CD4-positive, alpha-beta memory T cell (primary cell): ENCODE measurements around the gene SGK1. TPM values are rescaled to one million over a fixed set of nuclear protein-coding genes. Genes with fewer than 3 reads are reported as not detected.

Experiments used
- CTCF ChIA-PET: fragments of 350-600 bp; sonication (Branson Sonifier 250); formaldehyde crosslinking; loops from one replicate; lab custom pipeline; 2021; ENCODE audit warnings: inconsistent platforms; ENCODE audit not compliant: partially characterized antibody; lab: Charles Lee
- POLR2A ChIA-PET: fragments of 350-600 bp; sonication (Branson Sonifier 250); formaldehyde crosslinking; loops from one replicate; lab custom pipeline; 2021; ENCODE audit not compliant: partially characterized antibody; lab: Charles Lee
- DNase-seq, 5 donors: peaks; one replicate each; pipeline versions ENCODE4 v3.0.0 to v3.0.0-alpha.2; 2020 to 2022; ENCODE audit warnings: mixed read lengths in 1 of 5
- H3K27ac ChIP-seq: one replicate; pipeline ENCODE4 v1.7.0; 2013; ENCODE audit warnings: low read depth, low read length
- H3K27me3 ChIP-seq: 2 replicates; pipeline ENCODE4 v1.7.0; 2013; ENCODE audit warnings: mild to moderate bottlenecking, low read length, moderate library complexity; ENCODE audit not compliant: insufficient read depth
- H3K36me3 ChIP-seq: 2 replicates; pipeline ENCODE4 v1.7.0; 2013; ENCODE audit warnings: mild to moderate bottlenecking, low read length, moderate library complexity; ENCODE audit not compliant: insufficient read depth
- H3K4me1 ChIP-seq: 2 replicates; pipeline ENCODE4 v1.7.0; 2013; ENCODE audit warnings: mild to moderate bottlenecking, low read length, moderate library complexity; ENCODE audit not compliant: insufficient read depth
- H3K4me3 ChIP-seq, 2 donors: one replicate each; pipeline ENCODE4 v1.7.0; 2013; ENCODE audit warnings: low read length in 2 of 2, mild to moderate bottlenecking in 1 of 2
- H3K9me3 ChIP-seq, 2 donors: one replicate each; pipeline ENCODE4 v1.7.0; 2013; ENCODE audit warnings: low read length in 2 of 2, control low read depth in 1 of 2; ENCODE audit not compliant: control insufficient read depth in 1 of 2
- H3K27ac Mint-ChIP-seq, 7 donors: one replicate each; pipeline ENCODE4 v1.8.0; 2020 to 2021; ENCODE audit warnings: mixed read lengths in 7 of 7, mild to moderate bottlenecking in 6 of 7, inconsistent platforms in 3 of 7, moderate library complexity in 3 of 7
- H3K27me3 Mint-ChIP-seq, 2 donors: one replicate each; pipeline ENCODE4 v1.8.0; 2020 to 2021; ENCODE audit warnings: mixed read lengths in 2 of 2
- H3K36me3 Mint-ChIP-seq, 2 donors: one replicate each; pipeline ENCODE4 v1.8.0; 2020 to 2021; ENCODE audit warnings: mixed read lengths in 2 of 2, inconsistent platforms in 1 of 2, mild to moderate bottlenecking in 1 of 2
- H3K4me1 Mint-ChIP-seq, 4 donors: one replicate each; pipeline ENCODE4 v1.8.0; 2020 to 2021; ENCODE audit warnings: mixed read lengths in 4 of 4, mild to moderate bottlenecking in 1 of 4
- H3K4me3 Mint-ChIP-seq, 8 donors: one replicate each; pipeline ENCODE4 v1.8.0; 2020 to 2021; ENCODE audit warnings: mixed read lengths in 8 of 8, mild to moderate bottlenecking in 7 of 8, moderate library complexity in 6 of 8, inconsistent platforms in 3 of 8
- H3K9me3 Mint-ChIP-seq, 8 donors: one replicate each; pipeline ENCODE4 v1.8.0; 2020 to 2021; ENCODE audit warnings: mixed read lengths in 8 of 8, mild to moderate bottlenecking in 5 of 8, inconsistent platforms in 3 of 8, moderate library complexity in 1 of 8
- intact Hi-C: fragments of 100-400 bp; cut with micrococcal nuclease; formaldehyde crosslinking; loops from one replicate; pipeline ENCODE4 v1.15.1; 2023
- polyA plus RNA-seq, 2 donors: library from polyadenylated mRNA; unstranded; fragments of 300-500 nt; fragmentation: Illumina TruSeq; gene quantifications; one replicate each; pipeline ENCODE4 v1.2.3, GENCODE V29; 2021
- total RNA-seq, 2 experiments: library from RNA; stranded (reverse); gene quantifications; one replicate each; pipeline ENCODE4 v1.2.3, GENCODE V29; 2021

Gene SGK1
- total and polyA plus RNA-seq, 4 experiments from 2014 or later, result 5.8 to 46.9 (median 15.1) TPM

DNA sequence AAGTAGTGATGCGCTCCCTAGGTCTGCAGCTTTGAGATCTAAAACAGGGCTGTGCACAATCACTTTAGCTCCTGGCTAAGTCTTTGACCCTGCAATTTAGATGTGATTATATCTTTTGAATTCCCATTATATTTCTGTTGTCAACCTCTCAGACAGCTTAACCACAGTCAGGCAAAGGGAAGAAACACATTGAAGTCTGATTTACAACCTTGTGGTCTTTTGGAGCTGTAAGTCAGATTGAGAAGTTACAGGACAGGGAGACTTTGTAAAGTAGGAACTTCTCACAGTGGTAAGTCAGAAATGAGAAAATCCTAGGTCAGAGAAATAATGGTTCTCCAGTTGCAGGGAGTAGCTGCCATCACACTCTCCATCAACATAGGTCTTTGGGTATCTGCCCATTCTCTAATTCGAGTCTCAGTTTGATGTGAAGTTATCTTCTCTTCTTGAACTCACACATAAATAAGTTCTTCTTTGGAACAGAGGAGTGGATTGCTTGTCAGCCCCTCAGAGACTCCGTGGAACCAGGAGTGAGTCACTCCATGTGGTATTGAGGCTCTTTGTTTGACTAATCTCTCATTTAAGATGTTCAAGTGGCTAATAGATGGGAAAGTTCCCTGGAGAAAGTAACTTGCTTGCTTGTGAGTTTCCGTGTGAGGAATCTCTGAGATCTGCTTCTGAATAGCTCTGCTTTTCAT lies 35.0 kb upstream of the SGK1 start:
- H3K27ac ChIP-seq, result no peak overlapping the region
- H3K4me1 Mint-ChIP-seq, result peaks cover 14 to 27% (median 16%) of the 10 kb centered on the region in 4 donors
- CTCF ChIA-PET, result interaction anchor here (0.9 to 2.7 kb wide), 3 partner anchors 12 to 288 kb away, joined by 3 to 9 read pairs (median 4); no protein-coding TSS in a partner anchor
- no peak overlapping the region for H3K4me3 ChIP-seq
- POLR2A ChIA-PET, result no interaction called here
- peaks cover 3 to 23% (median 14%) of the 10 kb centered on the region in 8 donors for H3K9me3 Mint-ChIP-seq
- H3K27me3 ChIP-seq, result no peaks in the 10 kb centered on the region
- peaks cover 16% of the 10 kb centered on the region for H3K4me1 ChIP-seq
- H3K36me3 Mint-ChIP-seq, result peaks cover 0 to 8% of the 10 kb centered on the region in 2 donors
- H3K27me3 Mint-ChIP-seq, result no peaks in the 10 kb centered on the region
- peak overlapping the region in 1 of 8 donors; percentile 61 for H3K4me3 Mint-ChIP-seq
- no peak for DNase-seq
- H3K36me3 ChIP-seq, result no peaks in the 10 kb centered on the region
- H3K27ac Mint-ChIP-seq, result peak overlapping the region in 3 of 7 donors; percentile 13 to 70 (median 33)
- intact Hi-C loops, result no loop called here
- no peaks in the 10 kb centered on the region for H3K9me3 ChIP-seq

DNA sequence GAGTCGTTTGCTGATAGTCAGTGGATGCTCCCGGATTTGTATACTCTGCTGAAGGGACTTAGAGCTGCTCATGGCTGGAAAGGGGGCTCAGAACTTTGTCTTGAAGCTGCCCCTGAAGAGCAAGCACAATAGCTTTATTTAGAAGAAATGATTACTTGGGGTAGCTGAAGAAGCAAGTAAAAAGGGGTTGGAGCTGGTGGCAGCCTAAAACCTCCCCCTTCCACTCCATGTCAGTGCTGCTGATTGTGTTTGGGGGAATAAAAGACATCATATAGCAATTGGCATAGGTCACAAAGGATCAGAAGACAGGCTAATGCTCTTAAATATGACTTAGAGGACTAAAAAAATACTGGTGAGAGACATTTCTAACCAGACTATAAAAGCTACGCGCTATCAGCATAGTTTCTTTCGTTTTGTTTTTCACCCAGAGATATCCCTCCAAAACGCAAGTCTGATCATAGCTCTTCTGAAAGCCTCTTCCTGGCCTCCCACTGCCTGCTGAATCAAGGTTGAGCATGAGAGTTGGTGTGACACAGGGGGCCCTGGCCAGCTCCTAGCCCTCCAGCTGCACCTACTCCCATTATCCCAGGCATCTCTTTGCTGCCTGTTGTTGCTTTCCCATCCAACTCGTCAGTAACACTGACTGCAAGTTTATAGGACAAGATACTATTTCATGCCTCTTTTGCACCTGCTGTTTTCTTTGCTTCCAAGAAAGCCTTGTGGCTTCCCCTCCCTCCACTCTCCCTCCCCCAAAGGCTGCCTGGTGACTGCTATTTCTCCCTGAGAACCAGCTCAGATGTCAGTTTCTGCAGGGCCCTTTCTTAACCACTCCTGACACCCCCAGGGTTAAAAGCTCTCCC lies 33.9 kb upstream of the SGK1 start:
- H3K27ac ChIP-seq, result peak overlapping the region; percentile 33
- H3K27me3 Mint-ChIP-seq, result no peaks in the 10 kb centered on the region
- H3K36me3 ChIP-seq, result no peaks in the 10 kb centered on the region
- intact Hi-C loops, result no loop called here
- CTCF ChIA-PET, result interaction anchor here (0.9 to 2.7 kb wide), 5 partner anchors 11 to 289 kb away, joined by 3 to 9 read pairs (median 3); no protein-coding TSS in a partner anchor
- peaks cover 0 to 8% of the 10 kb centered on the region in 2 donors for H3K36me3 Mint-ChIP-seq
- peak overlapping the region in 1 of 2 donors; percentile 47 for H3K4me3 ChIP-seq
- H3K9me3 Mint-ChIP-seq, result peaks cover 2 to 20% (median 13%) of the 10 kb centered on the region in 8 donors
- H3K4me1 ChIP-seq, result peaks cover 16% of the 10 kb centered on the region
- peak in 2 of 5 donors; percentile 11 to 29 for DNase-seq
- H3K4me3 Mint-ChIP-seq, result peak overlapping the region; percentile 63 to 91 (median 84)
- peak overlapping the region; percentile 68 to 98 (median 92) for H3K27ac Mint-ChIP-seq
- POLR2A ChIA-PET, result interaction anchor here (0.6 to 1.0 kb wide), 3 partner anchors 93 to 664 kb away, joined by 3 read pairs; no protein-coding TSS in a partner anchor
- no peaks in the 10 kb centered on the region for H3K27me3 ChIP-seq
- no peaks in the 10 kb centered on the region for H3K9me3 ChIP-seq
- peaks cover 14 to 27% (median 16%) of the 10 kb centered on the region in 4 donors for H3K4me1 Mint-ChIP-seq

DNA sequence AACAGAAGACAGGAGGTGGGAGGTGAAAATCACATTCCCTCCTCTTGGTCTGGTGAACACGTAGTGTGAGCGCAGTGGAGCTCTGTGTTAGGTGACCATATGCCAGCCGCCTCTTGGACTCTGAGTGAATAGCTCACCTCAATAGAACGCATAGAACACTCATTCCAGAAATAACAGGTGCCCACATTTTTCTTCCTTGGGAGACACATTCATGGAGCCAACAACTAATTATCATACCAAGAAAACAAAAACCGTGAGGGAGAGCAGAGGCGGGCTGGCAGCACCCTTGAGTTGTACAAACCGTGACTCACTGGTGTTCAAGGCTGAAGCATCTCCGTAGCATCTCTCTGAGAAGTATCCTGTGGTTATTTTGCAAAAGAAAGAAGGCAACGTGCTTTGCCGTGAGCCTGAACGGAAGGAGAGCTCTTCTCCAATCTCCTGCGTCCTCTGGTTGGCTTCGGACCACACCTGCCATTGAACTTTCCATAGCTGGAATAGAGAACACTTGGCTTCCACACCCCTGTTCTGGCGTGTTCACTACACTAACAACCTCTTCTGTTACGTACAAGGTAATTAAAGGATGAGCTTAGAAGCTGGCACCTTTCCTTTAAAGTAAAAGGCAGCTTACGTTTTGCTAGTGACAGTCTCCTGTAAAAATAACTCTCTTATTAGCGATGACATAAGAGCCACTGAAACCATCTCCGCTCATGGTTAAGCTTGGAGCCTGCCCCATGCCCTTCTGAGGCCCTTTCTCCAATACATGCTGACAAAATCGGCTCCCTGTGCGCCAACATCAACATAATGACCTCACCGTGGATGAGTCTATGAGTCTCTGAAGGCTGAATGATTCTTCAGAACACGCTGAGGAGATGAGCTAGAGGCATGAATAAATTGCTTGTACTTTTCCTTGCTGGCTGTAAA lies 30.2 kb upstream of the SGK1 start:
- Histone ChIP-seq H3K36me3 (no peaks in the 10 kb centered on the region), H3K4me1 (peaks cover 16% of the 10 kb centered on the region), H3K4me3 (no peak overlapping the region), H3K27me3 (no peaks in the 10 kb centered on the region), H3K27ac (no peak overlapping the region), H3K9me3 (no peaks in the 10 kb centered on the region)
- H3K36me3 Mint-ChIP-seq, result no peaks in the 10 kb centered on the region
- no peaks in the 10 kb centered on the region for H3K27me3 Mint-ChIP-seq
- no peak for DNase-seq
- POLR2A ChIA-PET, result interaction anchor here (0.6 kb wide), 1 partner anchor 102 kb away, joined by 3 read pairs; no protein-coding TSS in a partner anchor
- H3K9me3 Mint-ChIP-seq, result peaks cover 0 to 2% (median 0%) of the 10 kb centered on the region in 8 donors
- H3K4me1 Mint-ChIP-seq, result peaks cover 11 to 24% (median 19%) of the 10 kb centered on the region in 4 donors
- H3K4me3 Mint-ChIP-seq, result no peak overlapping the region
- H3K27ac Mint-ChIP-seq, result no peak overlapping the region
- CTCF ChIA-PET, result no interaction called here
- intact Hi-C loops, result no loop called here

DNA sequence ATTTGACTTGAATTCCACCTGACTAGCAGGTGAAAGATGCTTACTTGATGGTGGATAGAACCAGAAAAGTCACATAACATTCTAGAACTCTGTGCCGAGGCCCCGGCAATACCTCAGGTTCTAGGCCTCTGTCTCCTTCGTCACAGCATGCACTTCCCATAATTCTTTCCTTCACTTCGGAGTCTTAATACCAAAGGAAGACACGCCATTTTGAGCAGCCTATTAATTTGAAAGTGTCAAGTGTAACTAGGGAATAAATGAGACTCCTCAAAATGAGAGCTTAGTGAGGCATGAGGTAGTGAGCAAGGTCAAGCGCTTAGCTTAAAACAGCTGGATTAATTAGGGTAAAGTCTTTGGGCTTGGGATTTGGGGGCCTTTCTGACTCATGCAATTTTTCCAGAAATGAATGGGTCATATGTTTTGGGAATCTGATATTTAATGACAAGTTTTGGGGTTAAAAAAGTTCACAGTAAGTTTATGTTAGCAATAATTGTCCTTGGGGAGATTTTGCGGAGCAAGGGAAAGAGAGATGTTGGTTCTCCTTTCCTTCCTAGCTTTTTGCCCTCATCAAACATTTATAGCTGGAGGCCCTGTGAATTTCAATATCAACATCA lies 29.1 kb upstream of the SGK1 start:
- Mint-ChIP-seq H3K9me3 (peaks cover 0 to 2% (median 0%) of the 10 kb centered on the region in 8 donors), H3K4me3 (no peak overlapping the region), H3K36me3 (no peaks in the 10 kb centered on the region), H3K27ac (peak overlapping the region in 1 of 7 donors; percentile 13), H3K4me1 (peaks cover 8 to 16% (median 13%) of the 10 kb centered on the region in 4 donors), H3K27me3 (no peaks in the 10 kb centered on the region)
- intact Hi-C loops, result no loop called here
- Histone ChIP-seq H3K36me3 (no peaks in the 10 kb centered on the region), H3K4me3 (no peak overlapping the region), H3K4me1 (peaks cover 9% of the 10 kb centered on the region), H3K9me3 (no peaks in the 10 kb centered on the region), H3K27me3 (no peaks in the 10 kb centered on the region), H3K27ac (no peak overlapping the region)
- no peak for DNase-seq
- ChIA-PET CTCF (no interaction called here), POLR2A (interaction anchor here (0.6 kb wide), 1 partner anchor 100 kb away, joined by 3 read pairs; no protein-coding TSS in a partner anchor)

DNA sequence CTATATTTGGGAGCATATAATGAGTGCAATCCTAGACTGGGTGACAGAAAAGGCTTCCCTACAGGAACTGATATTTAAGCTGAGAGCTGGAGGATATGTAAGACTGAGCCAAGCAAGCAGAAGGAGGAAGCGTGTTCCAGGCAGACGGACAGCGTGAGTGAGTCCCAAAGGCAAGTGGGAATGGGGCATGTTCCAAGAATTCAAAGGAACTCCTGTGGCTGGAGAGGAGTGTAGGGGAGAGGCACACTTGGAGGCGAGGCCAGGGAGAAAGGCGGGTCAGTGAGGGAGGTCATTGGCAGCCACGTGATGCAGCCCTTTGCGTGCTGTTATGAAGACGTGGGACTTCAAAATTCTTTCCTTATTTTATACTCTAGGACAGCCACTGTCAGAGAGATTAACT lies 27.9 kb upstream of the SGK1 start:
- Histone ChIP-seq H3K4me3 (no peak overlapping the region), H3K36me3 (no peaks in the 10 kb centered on the region), H3K4me1 (no peaks in the 10 kb centered on the region), H3K27me3 (no peaks in the 10 kb centered on the region), H3K9me3 (no peaks in the 10 kb centered on the region), H3K27ac (no peak overlapping the region)
- Mint-ChIP-seq H3K9me3 (peaks cover 0 to 2% (median 0%) of the 10 kb centered on the region in 8 donors), H3K4me1 (peaks cover 2 to 7% (median 5%) of the 10 kb centered on the region in 4 donors), H3K27me3 (no peaks in the 10 kb centered on the region), H3K36me3 (no peaks in the 10 kb centered on the region), H3K4me3 (peak overlapping the region in 1 of 8 donors; percentile 18), H3K27ac (peak overlapping the region in 1 of 7 donors; percentile 8)
- POLR2A ChIA-PET, result no interaction called here
- CTCF ChIA-PET, result no interaction called here
- DNase-seq, result no peak
- intact Hi-C loops, result no loop called here

DNA sequence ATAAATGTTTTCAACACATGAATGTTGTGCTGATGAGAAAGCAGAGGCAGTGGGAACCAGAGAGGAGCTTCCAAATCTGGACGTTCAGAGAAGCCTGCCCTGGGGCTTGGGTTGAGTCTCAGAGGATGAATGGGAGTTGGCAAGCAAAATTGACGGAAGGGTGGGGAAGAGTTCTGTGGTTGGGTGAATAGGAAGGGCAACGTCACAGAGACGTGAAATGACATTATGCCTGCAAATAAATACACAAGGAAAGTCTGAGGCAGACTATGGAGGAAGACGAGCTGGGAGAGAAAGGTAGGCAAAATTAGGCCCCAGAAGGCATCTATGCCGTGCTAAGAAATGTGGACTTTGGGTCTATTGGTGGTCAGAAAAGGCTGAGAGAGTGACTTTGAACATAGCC lies 25.2 kb upstream of the SGK1 start:
- Histone ChIP-seq H3K4me3 (no peak overlapping the region), H3K27ac (no peak overlapping the region), H3K9me3 (no peaks in the 10 kb centered on the region), H3K4me1 (no peaks in the 10 kb centered on the region), H3K27me3 (no peaks in the 10 kb centered on the region), H3K36me3 (no peaks in the 10 kb centered on the region)
- ChIA-PET POLR2A (no interaction called here), CTCF (interaction anchor here (0.6 kb wide), 1 partner anchor 9 kb away, joined by 3 read pairs; no protein-coding TSS in a partner anchor)
- H3K4me3 Mint-ChIP-seq, result peak overlapping the region in 1 of 8 donors; percentile 29
- peak overlapping the region in 1 of 7 donors; percentile 81 for H3K27ac Mint-ChIP-seq
- intact Hi-C loops, result no loop called here
- DNase-seq, result no peak
- no peaks in the 10 kb centered on the region for H3K36me3 Mint-ChIP-seq
- no peaks in the 10 kb centered on the region for H3K27me3 Mint-ChIP-seq
- H3K9me3 Mint-ChIP-seq, result peaks cover 0 to 2% (median 0%) of the 10 kb centered on the region in 8 donors
- H3K4me1 Mint-ChIP-seq, result peaks cover 2 to 7% (median 6%) of the 10 kb centered on the region in 4 donors
